ENCODE results near the gene ADK.

Gene ADK

DNA sequence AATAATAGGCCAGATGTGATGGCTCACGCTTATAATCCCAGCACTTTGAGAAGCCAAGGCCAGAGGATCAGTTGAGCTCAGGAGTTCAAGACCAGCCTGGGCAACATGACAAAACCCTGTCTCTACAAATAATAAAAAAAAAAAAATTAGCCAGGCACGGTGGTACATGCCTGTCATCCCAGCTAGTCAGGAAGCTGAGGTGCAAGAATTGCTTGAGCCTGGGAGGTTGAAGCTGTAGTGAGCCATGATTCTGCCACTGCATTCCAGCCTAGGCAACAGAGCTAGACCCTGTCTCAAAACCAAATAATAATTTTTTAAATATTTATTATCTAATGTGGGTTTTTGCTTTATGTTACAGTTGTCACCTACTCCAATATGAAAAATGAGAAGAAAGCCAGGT lies 178.9 kb downstream of the ADK start:
- TF ChIP-seq, protein P1, sequence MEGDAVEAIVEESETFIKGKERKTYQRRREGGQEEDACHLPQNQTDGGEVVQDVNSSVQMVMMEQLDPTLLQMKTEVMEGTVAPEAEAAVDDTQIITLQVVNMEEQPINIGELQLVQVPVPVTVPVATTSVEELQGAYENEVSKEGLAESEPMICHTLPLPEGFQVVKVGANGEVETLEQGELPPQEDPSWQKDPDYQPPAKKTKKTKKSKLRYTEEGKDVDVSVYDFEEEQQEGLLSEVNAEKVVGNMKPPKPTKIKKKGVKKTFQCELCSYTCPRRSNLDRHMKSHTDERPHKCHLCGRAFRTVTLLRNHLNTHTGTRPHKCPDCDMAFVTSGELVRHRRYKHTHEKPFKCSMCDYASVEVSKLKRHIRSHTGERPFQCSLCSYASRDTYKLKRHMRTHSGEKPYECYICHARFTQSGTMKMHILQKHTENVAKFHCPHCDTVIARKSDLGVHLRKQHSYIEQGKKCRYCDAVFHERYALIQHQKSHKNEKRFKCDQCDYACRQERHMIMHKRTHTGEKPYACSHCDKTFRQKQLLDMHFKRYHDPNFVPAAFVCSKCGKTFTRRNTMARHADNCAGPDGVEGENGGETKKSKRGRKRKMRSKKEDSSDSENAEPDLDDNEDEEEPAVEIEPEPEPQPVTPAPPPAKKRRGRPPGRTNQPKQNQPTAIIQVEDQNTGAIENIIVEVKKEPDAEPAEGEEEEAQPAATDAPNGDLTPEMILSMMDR (IDR thresholded peaks at IDR 0.05): no peak
- no peak for DNase-seq (ENCODE audit: low spot score)
- Histone ChIP-seq H3K27ac (no peak overlapping the region), H3K4me3 (no peak overlapping the region)

DNA sequence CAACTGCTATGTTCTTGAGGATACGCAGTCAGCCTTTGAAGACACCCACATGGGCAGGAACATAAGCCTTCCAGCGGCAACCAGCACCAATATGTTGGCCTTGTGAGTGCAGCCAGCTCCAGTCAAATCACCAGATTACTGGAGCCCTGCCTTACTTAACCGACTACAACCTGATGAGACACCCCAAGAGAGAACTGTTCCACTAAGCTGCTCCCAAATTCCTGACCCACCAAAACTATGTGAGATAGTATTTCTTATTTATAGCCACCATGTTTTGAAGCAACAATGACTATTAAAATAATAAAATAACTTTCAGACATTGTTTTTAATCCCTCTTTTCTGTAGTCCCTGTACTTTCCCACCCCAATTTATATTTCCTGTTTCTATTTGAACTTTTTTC lies 179.6 kb downstream of the ADK start:
- no peak for DNase-seq (ENCODE audit: low spot score)
- TF ChIP-seq, protein P1 (IDR thresholded peaks at IDR 0.05): no peak
- H3K27ac ChIP-seq: no peak overlapping the region
- H3K4me3 ChIP-seq: no peak overlapping the region

DNA sequence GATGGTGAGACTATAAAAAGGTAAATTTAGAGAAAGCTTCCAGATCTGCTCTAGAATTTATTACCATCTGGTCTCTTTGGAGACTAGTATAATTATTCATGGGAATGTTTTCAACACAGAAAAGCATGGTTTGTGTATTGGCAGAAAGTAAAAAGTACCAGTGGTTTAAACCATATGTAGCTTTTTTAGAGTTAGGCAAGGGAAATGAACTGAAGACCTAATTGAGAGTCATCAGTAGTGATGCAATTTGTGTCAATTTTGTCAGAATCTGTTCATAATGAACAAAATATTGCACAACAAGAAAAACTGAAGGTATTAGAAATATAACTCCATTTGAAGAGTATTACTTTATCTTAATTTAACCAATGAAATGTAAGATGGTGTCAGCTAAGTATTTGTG lies 181.4 kb downstream of the ADK start:
- TF ChIP-seq, protein P1 (IDR thresholded peaks at IDR 0.05): no peak
- Histone ChIP-seq H3K4me3 (no peak overlapping the region), H3K27ac (no peak overlapping the region)
- DNase-seq (ENCODE audit: low spot score): no peak

DNA sequence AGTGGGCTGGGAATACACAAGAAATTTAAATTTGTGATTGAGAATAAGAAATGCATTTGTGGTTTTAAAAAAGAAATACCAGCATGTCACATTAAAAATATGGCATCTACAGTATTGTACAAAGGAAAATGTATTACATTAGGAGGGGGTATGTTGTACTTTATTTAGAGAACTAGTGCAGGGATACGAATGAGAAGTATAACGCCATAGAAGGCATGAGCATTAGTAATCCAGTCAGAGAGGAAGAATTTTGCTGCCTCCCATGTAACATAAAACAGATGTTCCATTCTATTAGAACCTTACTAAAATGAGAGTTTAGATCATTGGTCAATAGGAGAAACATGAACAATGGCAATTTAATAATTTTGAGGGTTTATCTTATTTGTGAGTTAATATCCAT lies 182.2 kb downstream of the ADK start:
- Histone ChIP-seq H3K4me3 (no peak overlapping the region), H3K27ac (no peak overlapping the region)
- TF ChIP-seq, protein P1 (IDR thresholded peaks at IDR 0.05): no peak
- DNase-seq (ENCODE audit: low spot score): no peak

DNA sequence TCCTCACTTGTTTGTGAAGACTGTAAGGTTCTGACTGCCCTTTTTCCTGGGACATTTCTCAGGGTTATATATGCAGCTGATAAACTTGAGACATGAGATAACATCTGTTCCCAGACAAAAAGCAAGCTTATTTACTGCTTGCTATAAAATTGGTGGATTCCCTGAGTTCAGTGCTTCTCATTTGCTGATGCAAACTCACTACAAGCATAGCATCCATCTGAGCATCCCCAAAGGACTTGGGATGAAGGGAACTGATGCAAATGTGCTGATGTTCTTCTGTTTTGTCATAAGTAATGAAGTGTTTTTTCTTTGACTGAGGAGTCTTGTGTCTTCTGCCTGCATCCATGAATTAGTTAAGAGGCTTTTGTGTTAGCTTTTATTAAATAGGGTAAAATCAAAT lies 183.2 kb downstream of the ADK start:
- no peak overlapping the region for H3K4me3 ChIP-seq
- TF ChIP-seq, protein P1 (IDR thresholded peaks at IDR 0.05): no peak
- DNase-seq (ENCODE audit: low spot score): no peak
- no peak overlapping the region for H3K27ac ChIP-seq

DNA sequence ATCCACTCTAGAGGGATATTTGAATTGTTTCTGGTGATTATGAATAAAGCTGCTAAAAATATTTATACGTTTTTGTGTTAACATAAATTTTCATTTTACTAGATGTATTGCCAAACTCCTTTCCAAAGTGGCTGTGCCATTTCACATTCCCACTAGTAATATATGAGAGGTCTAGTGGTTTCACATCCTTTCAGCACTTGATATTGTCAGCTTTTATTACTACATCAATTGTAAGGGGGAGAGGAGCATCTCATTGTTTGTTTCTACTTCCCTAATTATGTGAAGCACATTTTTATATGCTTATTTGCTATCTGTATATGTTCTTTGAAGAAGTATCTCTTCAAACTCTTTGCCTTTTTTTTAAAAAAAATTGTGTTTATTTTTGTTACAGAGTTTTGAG lies 184.5 kb downstream of the ADK start:
- Histone ChIP-seq H3K27ac (no peak overlapping the region), H3K4me3 (no peak overlapping the region)
- TF ChIP-seq, protein P1 (IDR thresholded peaks at IDR 0.05): no peak
- DNase-seq (ENCODE audit: low spot score): no peak

DNA sequence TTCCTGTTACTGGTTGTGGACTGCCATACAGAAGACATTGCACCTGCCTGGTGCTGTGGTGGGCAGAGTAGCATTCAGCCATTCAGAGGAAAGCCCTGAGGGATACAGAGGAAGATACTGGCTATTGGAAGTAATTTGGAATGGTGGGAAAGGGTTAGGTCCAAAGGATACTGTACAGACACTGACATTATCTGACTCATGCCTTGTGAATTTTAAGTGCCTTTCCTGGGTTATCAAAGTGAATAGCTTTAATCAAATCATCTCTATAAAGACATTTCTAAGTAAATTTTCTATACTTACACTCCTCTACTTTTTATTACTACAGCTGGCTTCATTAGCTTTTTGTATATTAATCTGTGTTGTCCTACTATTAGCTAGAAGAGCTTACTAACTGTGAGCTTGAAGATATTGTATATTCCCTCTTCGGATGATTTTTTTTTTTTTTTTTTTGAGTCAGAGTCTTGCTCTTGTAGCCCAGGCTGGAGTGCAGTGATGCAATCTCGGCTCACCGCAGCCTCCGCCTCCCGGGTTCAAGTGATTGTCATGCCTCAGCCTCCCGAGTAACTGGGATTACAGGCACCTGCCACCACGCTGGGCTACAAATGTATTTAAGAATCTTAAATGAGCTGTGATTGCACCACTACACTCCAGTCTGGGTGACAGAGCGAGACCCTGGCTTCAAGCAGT lies 186.5 kb downstream of the ADK start:
- TF ChIP-seq, protein P1 (IDR thresholded peaks at IDR 0.05): no peak
- no peak for DNase-seq (ENCODE audit: low spot score)
- Histone ChIP-seq H3K4me3 (no peak overlapping the region), H3K27ac (no peak overlapping the region)

Measured in coronary artery (tissue), 2 donors.